ENCODE data around the gene FGF6. TPM values are rescaled to one million over a fixed set of nuclear protein-coding genes. Genes with fewer than 3 reads are reported as not detected.

The FGF6 gene
- total RNA-seq, 2 donors from 2014 or later: not detected

DNA sequence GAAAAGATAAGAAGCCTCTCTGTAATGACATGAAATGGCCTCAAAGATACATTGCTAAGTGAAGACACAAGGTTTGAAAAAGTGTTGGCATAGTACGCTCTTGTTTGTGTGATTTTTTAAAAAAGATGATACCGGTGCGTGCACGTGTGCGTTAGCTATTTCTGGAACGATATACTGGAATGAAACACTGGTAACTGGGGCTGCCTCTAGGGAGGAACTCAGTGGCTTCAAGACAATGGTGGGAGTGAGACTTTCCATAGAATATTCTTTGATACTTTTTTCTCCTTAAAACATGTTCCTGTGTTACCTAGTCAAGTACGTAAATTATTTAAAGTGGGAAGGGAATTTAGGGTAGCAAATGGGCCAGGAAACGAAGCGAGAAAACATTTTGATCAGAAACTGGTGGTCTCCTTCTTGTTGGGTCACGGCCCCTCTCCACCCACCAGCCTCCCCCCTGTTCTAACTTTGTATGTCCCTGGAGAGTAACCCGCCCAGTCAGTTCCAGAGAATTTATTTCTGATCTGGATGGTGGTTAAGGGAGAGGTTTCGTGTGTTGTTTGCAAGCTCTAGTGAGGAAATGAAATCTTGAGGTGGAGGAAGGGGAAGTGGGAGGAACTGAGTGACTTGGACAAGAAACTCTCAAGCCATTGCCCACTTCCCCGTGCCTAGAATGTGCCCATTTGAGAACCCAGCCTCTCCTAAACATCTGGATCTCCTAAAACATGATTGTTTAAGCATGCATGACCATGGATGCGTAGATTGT lies 6.6 kb downstream of the FGF6 start:
- Mint-ChIP-seq H3K9me3 (no peaks in the 10 kb centered on the region), H3K4me3 (no peak overlapping the region), H3K27me3 (no peaks in the 10 kb centered on the region), H3K36me3 (ENCODE audit: low read depth) (no peaks in the 10 kb centered on the region), H3K4me1 (no peaks in the 10 kb centered on the region), H3K27ac (no peak overlapping the region)
- no peak for ATAC-seq (replicated peaks)

- Mint-ChIP-seq H3K27me3 (no peaks in the 10 kb centered on the region), H3K9me3 (no peaks in the 10 kb centered on the region), H3K4me1 (no peaks in the 10 kb centered on the region), H3K36me3 (ENCODE audit: low read depth) (no peaks in the 10 kb centered on the region), H3K4me3 (no peak overlapping the region), H3K27ac (no peak overlapping the region)
- no peak for ATAC-seq (replicated peaks)
Observed at GRCh38 chr12:4435537-4435936, 10.1 kb downstream of the FGF6 start.

- H3K4me1 Mint-ChIP-seq: no peaks in the 10 kb centered on the region
Observed at GRCh38 chr12:4434706-4435425, 10.7 kb downstream of the FGF6 start.

GRCh38 chr12:4434301-4434700 lies 11.3 kb downstream of the FGF6 start:
- Mint-ChIP-seq H3K4me3 (no peak overlapping the region), H3K9me3 (no peaks in the 10 kb centered on the region), H3K36me3 (ENCODE audit: low read depth) (no peaks in the 10 kb centered on the region), H3K27me3 (no peaks in the 10 kb centered on the region), H3K4me1 (no peaks in the 10 kb centered on the region), H3K27ac (no peak overlapping the region)
- ATAC-seq (replicated peaks): no peak

More at GRCh38 chr12:4434706-4435425, 10.7 kb downstream of the FGF6 start:
- ATAC-seq (replicated peaks): no peak
- H3K4me3 Mint-ChIP-seq: no peak overlapping the region
- H3K36me3 Mint-ChIP-seq (ENCODE audit: low read depth): no peaks in the 10 kb centered on the region
- no peaks in the 10 kb centered on the region for H3K27me3 Mint-ChIP-seq
- no peak overlapping the region for H3K27ac Mint-ChIP-seq
- no peaks in the 10 kb centered on the region for H3K9me3 Mint-ChIP-seq

- H3K4me3 Mint-ChIP-seq: no peak overlapping the region
- no peak overlapping the region for H3K27ac Mint-ChIP-seq
- H3K36me3 Mint-ChIP-seq (ENCODE audit: low read depth): no peaks in the 10 kb centered on the region
- no peaks in the 10 kb centered on the region for H3K9me3 Mint-ChIP-seq
- no peak for ATAC-seq (replicated peaks)
- no peaks in the 10 kb centered on the region for H3K4me1 Mint-ChIP-seq
- no peaks in the 10 kb centered on the region for H3K27me3 Mint-ChIP-seq
Observed at GRCh38 chr12:4433745-4434058, 11.9 kb downstream of the FGF6 start.

- Mint-ChIP-seq H3K9me3 (no peaks in the 10 kb centered on the region), H3K36me3 (ENCODE audit: low read depth) (no peaks in the 10 kb centered on the region), H3K4me1 (no peaks in the 10 kb centered on the region), H3K4me3 (no peak overlapping the region), H3K27ac (no peak overlapping the region), H3K27me3 (no peaks in the 10 kb centered on the region)
- no peak for ATAC-seq (replicated peaks)
Observed at GRCh38 chr12:4432878-4433744, 12.5 kb downstream of the FGF6 start.

- no peaks in the 10 kb centered on the region for H3K9me3 Mint-ChIP-seq
- no peaks in the 10 kb centered on the region for H3K27me3 Mint-ChIP-seq
- H3K36me3 Mint-ChIP-seq (ENCODE audit: low read depth): no peaks in the 10 kb centered on the region
- no peaks in the 10 kb centered on the region for H3K4me1 Mint-ChIP-seq
- H3K4me3 Mint-ChIP-seq: no peak overlapping the region
- no peak for ATAC-seq (replicated peaks)
- no peak overlapping the region for H3K27ac Mint-ChIP-seq
Observed at GRCh38 chr12:4431866-4432265, 13.7 kb downstream of the FGF6 start.

DNA sequence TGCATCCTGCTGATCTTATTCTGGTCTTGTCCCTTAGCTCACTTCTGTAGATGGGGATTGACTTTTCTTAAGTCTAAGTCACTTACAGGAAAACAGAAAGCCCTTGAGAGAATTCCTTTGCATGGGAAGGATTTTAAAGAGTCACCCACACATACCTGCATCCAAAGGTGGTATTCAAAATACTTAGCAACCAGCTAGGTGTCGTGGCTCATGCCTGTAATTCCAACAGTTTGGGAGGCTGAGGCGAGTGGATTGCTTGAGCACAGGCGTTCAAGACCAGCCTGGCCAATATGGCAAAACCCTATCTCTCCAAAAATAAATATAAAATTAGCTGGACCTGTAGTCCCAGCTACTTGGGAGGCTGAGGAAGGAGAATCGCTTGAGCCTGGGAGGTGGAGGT lies 14.2 kb downstream of the FGF6 start:
- Mint-ChIP-seq H3K27me3 (no peaks in the 10 kb centered on the region), H3K36me3 (ENCODE audit: low read depth) (no peaks in the 10 kb centered on the region)
- no peak for ATAC-seq (replicated peaks)

GRCh38 chr12:4424422-4424821 lies 21.2 kb downstream of the FGF6 start:
- ATAC-seq (replicated peaks): no peak
- Mint-ChIP-seq H3K4me1 (peaks cover 4% of the 10 kb centered on the region), H3K27ac (no peak overlapping the region), H3K36me3 (ENCODE audit: low read depth) (no peaks in the 10 kb centered on the region), H3K9me3 (no peaks in the 10 kb centered on the region), H3K4me3 (no peak overlapping the region), H3K27me3 (peaks cover 4% of the 10 kb centered on the region)

More for the DNA sequence above, 14.2 kb downstream of the FGF6 start:
- no peaks in the 10 kb centered on the region for H3K4me1 Mint-ChIP-seq
- H3K27ac Mint-ChIP-seq: no peak overlapping the region
- H3K4me3 Mint-ChIP-seq: no peak overlapping the region
- H3K9me3 Mint-ChIP-seq: no peaks in the 10 kb centered on the region

GRCh38 chr12:4423528-4424195 lies 22.0 kb downstream of the FGF6 start:
- H3K36me3 Mint-ChIP-seq (ENCODE audit: low read depth): no peaks in the 10 kb centered on the region
- H3K9me3 Mint-ChIP-seq: no peaks in the 10 kb centered on the region
- no peak for ATAC-seq (replicated peaks)
- H3K4me3 Mint-ChIP-seq: no peak overlapping the region
- peaks cover 4% of the 10 kb centered on the region for H3K27me3 Mint-ChIP-seq
- H3K27ac Mint-ChIP-seq: no peak overlapping the region
- peaks cover 4% of the 10 kb centered on the region for H3K4me1 Mint-ChIP-seq

DNA sequence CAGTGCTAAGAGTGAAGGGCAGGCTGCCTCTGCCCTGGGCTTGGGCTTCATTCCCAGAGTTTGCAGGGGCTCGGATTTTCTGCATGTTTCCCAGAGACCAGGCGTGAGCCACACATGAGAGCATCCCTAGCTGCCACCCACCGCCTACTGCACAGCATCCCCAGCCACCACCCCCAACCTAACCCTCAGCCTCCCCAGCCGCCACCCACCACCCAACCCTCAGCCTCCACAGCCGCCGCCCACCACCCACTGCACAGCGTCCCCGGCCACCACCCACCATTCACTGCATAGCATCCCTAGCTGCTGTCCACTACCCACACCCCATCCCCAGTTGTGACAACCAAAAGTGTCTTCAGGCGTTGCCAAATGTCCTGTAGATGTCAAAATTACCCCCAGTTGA lies 22.6 kb downstream of the FGF6 start:
- Mint-ChIP-seq H3K4me1 (peaks cover 4% of the 10 kb centered on the region), H3K4me3 (no peak overlapping the region), H3K36me3 (ENCODE audit: low read depth) (no peaks in the 10 kb centered on the region), H3K9me3 (no peaks in the 10 kb centered on the region), H3K27ac (no peak overlapping the region), H3K27me3 (peaks cover 4% of the 10 kb centered on the region)
- ATAC-seq (replicated peaks): no peak

DNA sequence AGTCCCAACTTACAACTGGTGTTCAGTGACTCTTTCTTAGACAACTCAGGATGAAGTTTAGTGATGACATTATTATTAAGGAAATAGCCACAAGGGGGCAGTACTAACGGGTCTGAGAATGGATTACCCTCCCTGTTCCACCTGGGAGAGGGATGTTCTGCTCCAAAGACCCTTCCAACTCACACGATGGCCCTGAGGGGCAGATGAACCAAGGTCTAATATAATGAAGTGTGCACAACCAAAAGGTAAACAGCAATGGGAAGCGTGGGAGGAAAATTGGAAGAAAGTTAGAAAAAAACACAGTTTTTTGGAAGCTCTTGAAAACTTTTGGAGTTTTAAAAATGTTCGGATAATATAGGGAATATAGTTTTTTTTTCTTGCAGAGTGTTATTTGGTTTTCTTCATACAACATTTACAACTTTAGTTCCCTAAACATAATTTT lies 24.0 kb downstream of the FGF6 start:
- H3K27ac Mint-ChIP-seq: no peak overlapping the region

GRCh38 chr12:4420138-4420670 lies 25.4 kb downstream of the FGF6 start:
- Mint-ChIP-seq H3K27ac (no peak overlapping the region), H3K36me3 (ENCODE audit: low read depth) (no peaks in the 10 kb centered on the region), H3K9me3 (no peaks in the 10 kb centered on the region), H3K4me1 (peaks cover 8% of the 10 kb centered on the region), H3K4me3 (no peak overlapping the region), H3K27me3 (peaks cover 11% of the 10 kb centered on the region)
- ATAC-seq (replicated peaks): no peak

More for the DNA sequence above, 24.0 kb downstream of the FGF6 start:
- peaks cover 8% of the 10 kb centered on the region for H3K27me3 Mint-ChIP-seq
- no peaks in the 10 kb centered on the region for H3K9me3 Mint-ChIP-seq
- H3K4me3 Mint-ChIP-seq: no peak overlapping the region
- peak; percentile 51 for ATAC-seq (replicated peaks)
- no peaks in the 10 kb centered on the region for H3K36me3 Mint-ChIP-seq (ENCODE audit: low read depth)
- peaks cover 4% of the 10 kb centered on the region for H3K4me1 Mint-ChIP-seq

DNA sequence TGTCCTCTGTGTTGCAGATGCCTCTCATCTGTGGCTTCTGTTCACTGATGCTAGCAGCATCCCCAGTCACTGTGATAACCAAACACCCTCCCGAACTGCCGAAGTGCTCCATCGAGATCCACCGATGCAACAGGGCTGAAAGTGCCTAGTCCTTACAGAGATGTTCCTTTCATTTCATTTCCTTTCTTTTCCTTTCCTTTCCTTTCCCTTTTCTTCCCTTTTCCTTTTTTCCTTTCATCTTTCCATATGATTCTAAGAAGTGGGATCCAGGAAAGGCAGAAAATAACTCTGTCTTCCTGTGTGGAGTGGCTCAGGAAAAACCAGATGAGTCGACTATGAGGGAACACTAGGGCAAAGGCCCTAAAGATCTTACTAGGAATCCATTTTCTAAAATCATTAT lies 26.7 kb downstream of the FGF6 start:
- no peaks in the 10 kb centered on the region for H3K9me3 Mint-ChIP-seq
- H3K27me3 Mint-ChIP-seq: peaks cover 11% of the 10 kb centered on the region
- peaks cover 8% of the 10 kb centered on the region for H3K4me1 Mint-ChIP-seq
- no peaks in the 10 kb centered on the region for H3K36me3 Mint-ChIP-seq (ENCODE audit: low read depth)
- ATAC-seq (replicated peaks): no peak
- H3K4me3 Mint-ChIP-seq: no peak overlapping the region
- H3K27ac Mint-ChIP-seq: no peak overlapping the region
